ENCODE data around the gene PRDM15. TPM values are rescaled to one million over a fixed set of nuclear protein-coding genes. Genes with fewer than 3 reads are reported as not detected.

The PRDM15 gene
- total and polyA plus RNA-seq, 9 donors, result 3.8 to 6.8 (median 5.5) TPM

GRCh38 chr21:41897047-41897669 is 18.0 kb upstream of the PRDM15 start:
- H3K4me3 ChIP-seq (ENCODE audit: low read length), result no peak overlapping the region
- peaks cover 35% of the 10 kb centered on the region for H3K36me3 ChIP-seq (ENCODE audit: control insufficient read depth, insufficient read depth, low read length)
- no peaks in the 10 kb centered on the region for H3K9me3 ChIP-seq (replicated peaks; ENCODE audit: control insufficient read depth, low read depth, low read length)
- 54% methylated on average over 4 of the region's 11 CpGs for WGBS (ENCODE audit: insufficient coverage)
- no peaks in the 10 kb centered on the region for H3K4me1 ChIP-seq (ENCODE audit: control insufficient read depth, insufficient read depth, low read length)
- no peaks in the 10 kb centered on the region for H3K27me3 ChIP-seq (ENCODE audit: control insufficient read depth, insufficient read depth, low read length)
- no peak for DNase-seq
- no peak overlapping the region for H3K27ac ChIP-seq (ENCODE audit: low read length)

GRCh38 chr21:41895643-41896493 is 16.7 kb upstream of the PRDM15 start:
- Histone ChIP-seq H3K4me1 (ENCODE audit: control insufficient read depth, insufficient read depth, low read length) (no peaks in the 10 kb centered on the region), H3K27me3 (ENCODE audit: control insufficient read depth, insufficient read depth, low read length) (no peaks in the 10 kb centered on the region), H3K4me3 (ENCODE audit: low read length) (no peak overlapping the region), H3K27ac (ENCODE audit: low read length) (no peak overlapping the region), H3K9me3 (replicated peaks; ENCODE audit: control insufficient read depth, low read depth, low read length) (no peaks in the 10 kb centered on the region), H3K36me3 (ENCODE audit: control insufficient read depth, insufficient read depth, low read length) (peaks cover 31% of the 10 kb centered on the region)
- DNase-seq, result no peak
- 57% methylated on average over 17 of the region's 22 CpGs for WGBS (ENCODE audit: insufficient coverage)

- no peak for DNase-seq
- H3K4me1 ChIP-seq (ENCODE audit: control insufficient read depth, insufficient read depth, low read length), result no peaks in the 10 kb centered on the region
- WGBS (ENCODE audit: insufficient coverage), result 80% methylated on average over 10 of the region's 13 CpGs
- H3K9me3 ChIP-seq (replicated peaks; ENCODE audit: control insufficient read depth, low read depth, low read length), result no peaks in the 10 kb centered on the region
- H3K27ac ChIP-seq (ENCODE audit: low read length), result no peak overlapping the region
- H3K36me3 ChIP-seq (ENCODE audit: control insufficient read depth, insufficient read depth, low read length), result peaks cover 28% of the 10 kb centered on the region
- no peaks in the 10 kb centered on the region for H3K27me3 ChIP-seq (ENCODE audit: control insufficient read depth, insufficient read depth, low read length)
- no peak overlapping the region for H3K4me3 ChIP-seq (ENCODE audit: low read length)
Observed at GRCh38 chr21:41894922-41895557, 15.9 kb upstream of the PRDM15 start.

GRCh38 chr21:41894511-41894910 is 15.4 kb upstream of the PRDM15 start:
- DNase-seq, result no peak
- peaks cover 28% of the 10 kb centered on the region for H3K36me3 ChIP-seq (ENCODE audit: control insufficient read depth, insufficient read depth, low read length)
- H3K27me3 ChIP-seq (ENCODE audit: control insufficient read depth, insufficient read depth, low read length), result no peaks in the 10 kb centered on the region
- H3K4me1 ChIP-seq (ENCODE audit: control insufficient read depth, insufficient read depth, low read length), result no peaks in the 10 kb centered on the region
- H3K9me3 ChIP-seq (replicated peaks; ENCODE audit: control insufficient read depth, low read depth, low read length), result no peaks in the 10 kb centered on the region
- H3K27ac ChIP-seq (ENCODE audit: low read length), result no peak overlapping the region
- no peak overlapping the region for H3K4me3 ChIP-seq (ENCODE audit: low read length)
- WGBS (ENCODE audit: insufficient coverage), result 73% methylated on average over 4 of the region's 9 CpGs

DNA sequence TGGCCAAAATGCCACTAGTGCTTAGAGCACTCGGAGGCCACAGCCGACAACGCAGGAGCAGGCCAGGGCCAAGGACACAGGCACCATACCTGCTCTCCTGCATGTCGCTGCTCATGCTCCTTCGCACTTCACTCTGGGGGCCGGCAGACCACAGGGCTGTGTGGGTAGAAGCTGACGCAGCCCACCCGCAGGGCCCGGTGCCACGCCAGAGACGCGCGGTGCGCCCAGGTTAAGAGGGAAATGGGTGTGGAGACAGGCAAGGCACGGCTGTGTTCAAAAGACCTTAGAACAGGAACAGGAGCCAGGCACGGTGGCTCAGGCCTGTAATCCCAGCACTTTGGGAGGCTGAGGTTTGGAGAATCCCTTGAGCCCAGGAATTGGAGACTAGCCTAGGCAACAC is 13.6 kb upstream of the PRDM15 start:
- no peaks in the 10 kb centered on the region for H3K9me3 ChIP-seq (replicated peaks; ENCODE audit: control insufficient read depth, low read depth, low read length)
- H3K4me1 ChIP-seq (ENCODE audit: control insufficient read depth, insufficient read depth, low read length), result no peaks in the 10 kb centered on the region
- no peak overlapping the region for H3K4me3 ChIP-seq (ENCODE audit: low read length)
- WGBS (ENCODE audit: insufficient coverage), result 95% methylated on average over 16 of the region's 16 CpGs
- peaks cover 21% of the 10 kb centered on the region for H3K36me3 ChIP-seq (ENCODE audit: control insufficient read depth, insufficient read depth, low read length)
- no peak overlapping the region for H3K27ac ChIP-seq (ENCODE audit: low read length)
- no peaks in the 10 kb centered on the region for H3K27me3 ChIP-seq (ENCODE audit: control insufficient read depth, insufficient read depth, low read length)
- no peak for DNase-seq

- H3K27me3 ChIP-seq (ENCODE audit: control insufficient read depth, insufficient read depth, low read length), result no peaks in the 10 kb centered on the region
- peaks cover 19% of the 10 kb centered on the region for H3K36me3 ChIP-seq (ENCODE audit: control insufficient read depth, insufficient read depth, low read length)
- no peak for DNase-seq
- H3K9me3 ChIP-seq (replicated peaks; ENCODE audit: control insufficient read depth, low read depth, low read length), result no peaks in the 10 kb centered on the region
- no peaks in the 10 kb centered on the region for H3K4me1 ChIP-seq (ENCODE audit: control insufficient read depth, insufficient read depth, low read length)
- H3K27ac ChIP-seq (ENCODE audit: low read length), result no peak overlapping the region
- no peak overlapping the region for H3K4me3 ChIP-seq (ENCODE audit: low read length)
- 69% methylated on average over 5 of the region's 5 CpGs for WGBS (ENCODE audit: insufficient coverage)
Observed at GRCh38 chr21:41891132-41891531, 12.0 kb upstream of the PRDM15 start.

- Histone ChIP-seq H3K4me1 (ENCODE audit: control insufficient read depth, insufficient read depth, low read length) (no peaks in the 10 kb centered on the region), H3K4me3 (ENCODE audit: low read length) (no peak overlapping the region), H3K27ac (ENCODE audit: low read length) (no peak overlapping the region), H3K27me3 (ENCODE audit: control insufficient read depth, insufficient read depth, low read length) (no peaks in the 10 kb centered on the region), H3K36me3 (ENCODE audit: control insufficient read depth, insufficient read depth, low read length) (peaks cover 19% of the 10 kb centered on the region), H3K9me3 (replicated peaks; ENCODE audit: control insufficient read depth, low read depth, low read length) (no peaks in the 10 kb centered on the region)
- no CpG with 5 or more reads among the region's 6 CpGs for WGBS (ENCODE audit: insufficient coverage)
- DNase-seq, result no peak
Observed at GRCh38 chr21:41890355-41890754, 11.2 kb upstream of the PRDM15 start.

DNA sequence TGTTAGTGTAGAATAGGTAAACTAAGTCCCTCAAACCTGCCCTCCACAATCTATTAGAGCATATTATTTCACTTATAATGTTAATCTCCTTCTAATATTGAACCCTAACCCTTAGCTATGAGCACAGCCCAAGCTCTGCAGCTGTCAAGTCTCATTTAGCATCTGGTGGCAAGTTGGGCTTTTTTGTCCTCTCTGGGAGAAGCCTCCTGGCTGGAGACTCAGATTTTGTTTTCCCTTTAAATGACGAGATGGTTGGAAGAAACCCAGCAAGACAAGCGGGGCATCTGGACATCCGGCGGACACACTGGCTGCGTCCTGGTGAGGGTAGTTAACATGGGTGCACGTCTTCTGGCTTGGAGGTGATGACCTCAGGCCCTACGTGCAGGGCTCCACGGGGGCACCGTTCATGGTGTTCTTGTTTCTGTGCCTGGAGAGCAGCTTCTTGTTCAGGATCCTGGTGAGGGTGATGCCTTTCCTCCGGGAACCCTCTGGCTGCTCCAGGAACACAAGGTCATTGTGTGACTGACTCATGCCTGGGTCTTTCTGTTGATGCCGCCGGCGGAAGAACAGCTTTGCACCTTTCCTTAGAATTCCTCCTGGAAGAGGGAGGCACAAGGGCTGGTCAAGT is 9.7 kb upstream of the PRDM15 start:
- no peak for DNase-seq
- Histone ChIP-seq H3K27ac (ENCODE audit: low read length) (no peak overlapping the region), H3K4me1 (ENCODE audit: control insufficient read depth, insufficient read depth, low read length) (no peaks in the 10 kb centered on the region), H3K36me3 (ENCODE audit: control insufficient read depth, insufficient read depth, low read length) (peaks cover 13% of the 10 kb centered on the region), H3K9me3 (replicated peaks; ENCODE audit: control insufficient read depth, low read depth, low read length) (no peaks in the 10 kb centered on the region), H3K27me3 (ENCODE audit: control insufficient read depth, insufficient read depth, low read length) (no peaks in the 10 kb centered on the region), H3K4me3 (ENCODE audit: low read length) (no peak overlapping the region)
- WGBS (ENCODE audit: insufficient coverage), result 88% methylated on average over 12 of the region's 13 CpGs

GRCh38 chr21:41887667-41888066 is 8.5 kb upstream of the PRDM15 start:
- H3K9me3 ChIP-seq (replicated peaks; ENCODE audit: control insufficient read depth, low read depth, low read length), result no peaks in the 10 kb centered on the region
- H3K27ac ChIP-seq (ENCODE audit: low read length), result no peak overlapping the region
- no CpG with 5 or more reads among the region's 5 CpGs for WGBS (ENCODE audit: insufficient coverage)
- peaks cover 11% of the 10 kb centered on the region for H3K36me3 ChIP-seq (ENCODE audit: control insufficient read depth, insufficient read depth, low read length)
- no peaks in the 10 kb centered on the region for H3K4me1 ChIP-seq (ENCODE audit: control insufficient read depth, insufficient read depth, low read length)
- DNase-seq, result no peak
- H3K4me3 ChIP-seq (ENCODE audit: low read length), result no peak overlapping the region
- no peaks in the 10 kb centered on the region for H3K27me3 ChIP-seq (ENCODE audit: control insufficient read depth, insufficient read depth, low read length)

DNA sequence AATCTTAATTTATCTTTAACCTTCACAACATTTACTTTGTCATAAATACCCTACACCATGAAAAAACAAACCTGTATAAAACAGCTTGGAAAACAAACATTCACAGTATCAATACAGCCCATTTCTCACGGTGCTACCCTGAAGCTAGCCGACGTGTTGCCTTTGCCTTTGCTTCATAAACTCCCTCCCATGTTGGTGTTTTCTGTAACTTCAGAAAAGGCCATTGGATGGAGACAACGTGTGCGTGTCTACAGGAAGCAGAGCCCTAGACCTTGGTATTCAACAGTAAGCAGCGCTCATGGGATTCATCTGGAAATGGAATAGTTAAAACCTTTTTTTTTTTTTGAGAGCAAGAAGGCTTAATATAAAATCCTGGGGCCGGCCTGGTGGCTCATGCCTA is 7.2 kb upstream of the PRDM15 start:
- 57% methylated on average over 4 of the region's 7 CpGs for WGBS (ENCODE audit: insufficient coverage)
- Histone ChIP-seq H3K4me3 (ENCODE audit: low read length) (no peak overlapping the region), H3K36me3 (ENCODE audit: control insufficient read depth, insufficient read depth, low read length) (peaks cover 4% of the 10 kb centered on the region), H3K9me3 (replicated peaks; ENCODE audit: control insufficient read depth, low read depth, low read length) (no peaks in the 10 kb centered on the region), H3K27ac (ENCODE audit: low read length) (no peak overlapping the region), H3K27me3 (ENCODE audit: control insufficient read depth, insufficient read depth, low read length) (no peaks in the 10 kb centered on the region), H3K4me1 (ENCODE audit: control insufficient read depth, insufficient read depth, low read length) (no peaks in the 10 kb centered on the region)
- no peak for DNase-seq

Measured in muscle of leg (tissue), 11 donors.